HG02588 (cell line): Measurements from ENCODE around the gene SIGLEC7.
"Not testable (repeated sequence)": the region's sequence is repeated elsewhere in the genome, so short reads cannot be mapped to it uniquely, and the experiment has no call there.

Experiments
- ATAC-seq: cut with Tn5 transposase; IDR thresholded peaks from one replicate; pipeline ENCODE4 v1.9.1; 2021; ENCODE audit warnings: mild to moderate bottlenecking, moderate library complexity; ENCODE audit not compliant: unreplicated experiment

SIGLEC7 gene

GRCh38 chr19:51137792-51138425, 4.2 kb upstream of the SIGLEC7 start:
- no peak for ATAC-seq

GRCh38 chr19:51138549-51138979, 3.5 kb upstream of the SIGLEC7 start:
- no peak for ATAC-seq

GRCh38 chr19:51139299-51140014, 2.6 kb upstream of the SIGLEC7 start:
- ATAC-seq, result no peak

GRCh38 chr19:51140441-51140840, 1.7 kb upstream of the SIGLEC7 start:
- no peak for ATAC-seq

DNA sequence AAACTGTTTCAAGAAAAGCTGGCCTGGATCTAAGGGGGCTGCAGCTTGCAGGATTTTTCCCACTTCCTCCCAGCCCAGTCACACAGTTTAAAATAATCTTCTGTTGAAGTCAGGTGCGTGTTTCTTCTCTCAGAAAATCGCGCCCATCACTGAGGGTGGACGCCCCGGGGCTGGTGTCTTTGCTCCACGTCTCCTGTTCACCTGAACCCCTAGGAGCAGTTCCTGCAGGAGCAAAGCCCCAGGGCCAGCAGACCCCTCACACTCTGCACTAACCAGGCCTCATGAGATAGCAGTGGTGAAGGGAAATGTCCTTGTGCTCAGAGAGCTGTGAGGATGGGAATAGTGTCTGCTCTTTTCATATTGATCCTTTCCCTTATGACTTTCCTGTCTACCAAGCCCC, 920 bp upstream of the SIGLEC7 start:
- ATAC-seq, result no peak

- not testable (repeated sequence) for ATAC-seq
Observed at GRCh38 chr19:51142809-51143475, 841 bp downstream of the SIGLEC7 start.

GRCh38 chr19:51143486-51143885, 1.4 kb downstream of the SIGLEC7 start:
- ATAC-seq, result no peak

GRCh38 chr19:51144482-51145045, 2.5 kb downstream of the SIGLEC7 start:
- ATAC-seq, result no peak

DNA sequence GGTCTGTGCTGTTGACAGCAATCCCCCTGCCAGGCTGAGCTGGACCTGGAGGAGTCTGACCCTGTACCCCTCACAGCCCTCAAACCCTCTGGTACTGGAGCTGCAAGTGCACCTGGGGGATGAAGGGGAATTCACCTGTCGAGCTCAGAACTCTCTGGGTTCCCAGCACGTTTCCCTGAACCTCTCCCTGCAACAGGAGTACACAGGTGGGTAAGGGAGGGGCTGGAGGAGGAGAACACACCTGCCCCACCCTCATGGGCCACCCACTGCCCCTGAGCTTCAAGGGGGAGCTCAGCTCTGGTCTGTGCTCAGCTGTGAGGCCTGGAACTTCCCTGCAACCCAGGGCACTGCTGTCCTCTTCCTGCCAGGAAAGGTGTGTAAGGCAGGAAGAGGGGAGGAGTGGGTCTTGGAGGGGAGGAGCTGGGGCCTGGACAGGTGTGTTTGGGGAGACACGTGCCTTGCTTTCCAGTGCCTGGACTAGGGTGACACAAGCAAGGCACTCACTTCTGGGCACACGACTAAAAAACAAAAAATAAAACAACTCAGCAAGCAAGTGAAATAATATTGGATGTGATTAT, 3.9 kb downstream of the SIGLEC7 start:
- ATAC-seq, result no peak

DNA sequence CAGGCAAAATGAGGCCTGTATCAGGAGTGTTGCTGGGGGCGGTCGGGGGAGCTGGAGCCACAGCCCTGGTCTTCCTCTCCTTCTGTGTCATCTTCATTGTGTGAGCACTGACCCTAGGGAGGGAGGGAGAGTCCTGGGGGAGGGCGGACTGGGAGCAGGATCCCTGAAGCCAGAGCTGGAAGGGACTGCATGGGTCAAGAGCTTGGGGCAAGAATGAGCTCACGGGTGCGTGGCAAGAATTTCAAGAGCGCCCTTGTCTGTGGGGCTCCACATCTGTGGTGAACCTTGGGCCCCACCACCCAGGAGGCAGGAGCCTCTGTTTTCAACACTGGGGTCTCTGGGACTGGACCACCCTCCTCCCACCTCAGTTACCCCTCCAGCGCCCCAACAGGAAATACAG, 4.7 kb downstream of the SIGLEC7 start:
- ATAC-seq, result no peak

DNA sequence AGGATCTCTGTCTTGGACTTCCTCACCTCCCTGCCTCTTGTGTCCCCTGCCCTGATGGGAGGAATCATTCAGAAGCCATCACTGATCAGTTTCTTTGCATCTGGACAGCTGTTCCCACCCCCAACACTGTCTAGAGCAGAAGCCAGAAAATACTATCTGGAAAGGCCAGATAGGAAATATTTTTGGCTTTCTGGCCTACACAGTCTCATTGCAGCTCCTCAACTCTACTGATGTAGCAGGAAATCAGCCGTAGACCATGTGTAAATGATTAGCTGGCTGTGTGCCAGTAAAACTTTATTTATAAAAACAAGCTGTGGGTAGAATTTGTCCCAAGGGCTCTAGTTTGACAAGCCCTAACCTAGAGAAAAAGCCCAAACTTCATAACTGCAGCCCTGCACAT, 5.6 kb downstream of the SIGLEC7 start:
- ATAC-seq, result no peak

- ATAC-seq, result no peak
Observed at GRCh38 chr19:51148580-51148979, 6.5 kb downstream of the SIGLEC7 start.

DNA sequence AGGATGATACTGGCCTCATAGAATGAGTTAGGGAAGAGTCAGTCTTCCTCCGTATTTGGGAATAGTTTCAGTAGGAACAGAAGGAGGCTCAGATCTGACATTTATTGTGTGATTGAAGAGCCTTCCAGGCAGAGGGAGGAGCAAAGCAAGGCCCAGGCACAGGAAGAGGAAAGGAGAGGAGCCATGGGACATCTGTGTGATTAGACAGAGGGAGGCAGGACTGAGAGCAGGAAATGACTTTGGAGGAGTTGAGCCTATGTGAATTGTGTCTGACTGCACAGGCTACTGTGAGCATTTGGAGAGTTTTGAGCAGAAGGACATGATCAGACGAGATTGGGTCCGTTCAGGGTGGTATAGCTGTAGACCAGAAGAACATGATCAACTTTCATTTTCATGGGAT, 8.5 kb downstream of the SIGLEC7 start:
- ATAC-seq, result no peak

DNA sequence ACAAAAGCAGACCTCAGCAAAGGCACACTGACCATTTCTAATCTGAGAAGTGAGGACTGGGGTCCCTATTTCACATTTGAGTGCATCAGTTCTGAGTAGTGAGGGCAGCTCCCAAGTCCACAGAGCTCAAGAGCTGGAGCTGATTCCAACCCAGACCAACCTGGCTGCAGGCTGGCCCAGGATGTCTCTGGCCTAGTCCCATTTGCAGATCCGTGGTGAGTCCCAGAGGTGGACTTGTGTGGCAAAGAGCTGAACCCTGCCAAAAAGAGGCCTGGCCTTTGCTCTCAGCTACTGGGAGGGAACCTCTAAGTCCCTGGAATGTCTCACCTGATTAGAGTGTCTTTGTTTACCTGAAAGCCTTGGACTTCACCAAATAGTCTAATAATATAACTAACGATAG, 14.6 kb downstream of the SIGLEC7 start:
- ATAC-seq, result no peak

DNA sequence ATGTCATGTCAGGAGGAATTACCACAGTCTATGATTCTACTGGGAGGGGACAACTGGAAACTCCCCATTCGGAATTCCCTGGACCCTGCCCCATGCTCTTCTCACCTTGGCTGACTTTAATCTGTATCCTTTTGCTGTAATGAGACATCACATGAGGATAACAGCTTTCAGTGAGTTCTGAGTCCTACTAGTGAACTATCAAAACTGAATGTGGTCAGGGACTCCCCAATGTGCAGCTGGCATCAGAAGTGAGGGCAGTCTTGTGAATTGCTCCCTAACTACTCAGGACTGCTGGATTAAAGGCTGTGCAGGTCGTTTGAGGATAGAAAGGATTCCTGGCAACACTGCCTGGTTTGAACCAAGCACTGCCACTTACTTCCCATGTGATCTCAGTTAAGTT, 15.2 kb downstream of the SIGLEC7 start:
- no peak for ATAC-seq

DNA sequence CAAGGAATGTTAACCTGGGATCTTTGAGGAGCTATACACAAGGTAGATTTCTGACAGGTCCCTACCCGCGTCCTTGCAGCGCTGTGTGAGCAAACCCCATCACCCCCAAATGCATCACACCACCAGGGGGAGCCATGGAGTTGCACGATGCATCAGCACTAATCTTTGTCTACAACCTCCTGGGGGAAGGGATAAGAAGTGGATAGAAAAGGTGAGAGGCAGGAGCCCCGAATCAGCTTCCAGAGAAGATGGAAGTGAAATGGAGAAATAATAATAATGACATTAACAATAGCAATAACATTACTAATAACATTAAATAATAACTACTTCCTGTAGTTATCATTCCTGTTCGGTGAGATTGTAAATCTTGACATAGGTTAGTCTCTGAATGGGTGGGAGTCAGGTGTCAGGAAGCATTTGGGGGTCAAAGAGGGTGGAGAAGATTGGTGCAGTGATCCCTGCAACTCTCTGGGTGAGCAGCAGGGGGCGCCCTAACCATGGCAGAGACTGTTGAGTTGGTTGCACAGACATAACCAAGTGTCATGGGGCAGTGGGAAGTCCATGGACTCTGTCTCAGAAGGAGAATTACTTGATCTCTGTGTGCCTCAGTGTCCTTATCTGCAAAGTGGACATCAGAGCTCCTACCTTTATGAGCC, 16.5 kb downstream of the SIGLEC7 start:
- no peak for ATAC-seq

- no peak for ATAC-seq
Observed at GRCh38 chr19:51159656-51160055, 17.6 kb downstream of the SIGLEC7 start.

- ATAC-seq, result no peak
Observed at GRCh38 chr19:51161266-51161665, 19.2 kb downstream of the SIGLEC7 start.

DNA sequence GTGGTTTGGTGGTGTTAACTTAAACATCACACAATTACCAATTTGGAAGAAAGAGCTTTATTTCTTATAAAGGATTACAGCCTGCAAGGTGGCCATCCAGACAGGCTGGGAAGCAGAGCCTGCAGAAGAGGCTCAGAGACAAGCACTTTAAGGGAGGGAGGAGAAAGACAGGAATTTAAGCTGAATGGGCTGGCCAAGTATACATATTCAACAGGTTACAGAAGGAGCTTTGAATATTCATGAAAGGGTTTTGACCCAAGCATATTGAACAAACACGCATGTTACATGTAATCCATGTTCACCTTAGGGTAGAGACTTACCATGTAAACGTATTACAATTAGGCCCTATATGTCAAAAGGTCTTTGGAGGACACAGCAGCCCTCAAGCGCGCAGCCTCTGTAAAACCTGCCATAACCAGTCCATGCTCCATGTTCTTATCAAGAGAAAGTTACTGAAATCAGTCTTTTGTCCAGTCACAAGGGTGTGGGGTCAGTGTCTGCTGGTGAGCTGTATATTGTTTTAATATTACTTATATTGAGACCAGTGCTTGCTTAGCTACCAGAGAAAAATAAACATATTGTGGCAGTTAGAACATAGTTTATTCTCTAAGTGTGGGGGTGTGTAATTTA, 19.9 kb downstream of the SIGLEC7 start:
- no peak for ATAC-seq

GRCh38 chr19:51163257-51163656, 21.2 kb downstream of the SIGLEC7 start:
- ATAC-seq, result no peak
